Measurements from ENCODE around the gene PRR30. TPM values are rescaled to one million over a fixed set of nuclear protein-coding genes. Genes with fewer than 3 reads are reported as not detected.
"Not testable (repeated sequence)": the region's sequence is repeated elsewhere in the genome, so short reads cannot be mapped to it uniquely, and the experiment has no call there.

PRR30 gene
- total RNA-seq, 1 donor from 2014 or later: not detected

DNA sequence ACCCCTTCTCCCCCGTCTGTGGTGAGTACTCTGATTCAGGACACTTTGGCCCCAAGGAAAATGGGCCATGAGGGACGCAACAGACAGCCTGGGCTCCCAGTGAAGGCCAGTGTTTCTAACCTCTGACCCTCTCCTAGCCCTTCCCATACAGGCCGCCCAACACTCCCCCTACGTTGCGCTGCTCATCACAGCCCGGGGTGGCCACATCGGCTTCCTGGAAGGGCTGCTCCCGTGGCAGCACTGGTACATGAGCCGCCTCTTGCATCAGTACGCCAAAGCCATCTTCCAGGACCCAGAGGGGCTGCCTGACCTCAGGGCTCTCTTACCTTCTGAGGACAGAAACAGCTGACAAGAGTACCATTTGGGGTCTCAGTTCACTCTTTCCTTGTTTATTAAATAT lies 8.8 kb downstream of the PRR30 start:
- DNase-seq (ENCODE audit: low read depth in 2 of 2): no peak

DNA sequence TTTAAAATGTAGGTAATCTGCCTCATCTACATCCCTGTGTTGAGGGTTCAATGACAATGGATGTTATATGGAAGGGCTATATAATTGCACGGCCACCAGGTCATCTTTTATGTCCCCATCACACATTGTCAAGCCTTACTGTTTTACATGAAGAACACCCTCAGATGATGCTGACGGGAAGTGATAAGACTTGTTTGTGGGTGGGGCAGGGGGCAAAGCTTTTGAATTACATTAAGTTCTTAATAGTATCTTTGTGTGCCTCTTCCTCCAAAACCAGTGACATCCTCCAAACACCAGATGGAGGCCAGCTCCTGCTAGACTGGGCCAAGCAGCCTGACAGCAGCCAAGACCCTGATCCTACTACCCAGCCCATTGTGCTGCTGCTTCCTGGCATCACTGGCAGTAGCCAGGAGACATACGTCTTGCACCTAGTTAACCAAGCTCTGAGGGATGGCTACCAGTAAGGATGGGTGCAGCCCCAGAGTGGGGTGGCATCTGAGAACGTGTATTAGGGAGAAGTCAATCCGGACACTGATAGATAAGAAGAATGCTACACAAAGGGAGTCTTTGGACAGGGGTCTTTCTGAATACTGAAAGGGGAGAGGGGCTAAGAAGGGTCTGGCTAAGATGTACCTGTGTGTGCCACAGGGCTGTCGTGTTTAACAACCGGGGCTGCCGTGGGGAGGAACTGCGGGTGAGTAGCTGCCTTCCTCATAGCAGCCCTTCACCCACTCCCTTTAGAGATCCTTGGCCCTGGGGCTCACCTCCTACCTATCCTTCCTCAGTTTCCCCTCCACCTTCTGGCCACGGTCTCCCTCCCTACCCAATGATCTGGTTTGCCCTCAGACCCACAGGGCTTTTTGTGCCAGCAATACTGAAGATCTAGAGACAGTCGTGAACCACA lies 10.3 kb downstream of the PRR30 start:
- DNase-seq (ENCODE audit: low read depth in 2 of 2): no peak

DNA sequence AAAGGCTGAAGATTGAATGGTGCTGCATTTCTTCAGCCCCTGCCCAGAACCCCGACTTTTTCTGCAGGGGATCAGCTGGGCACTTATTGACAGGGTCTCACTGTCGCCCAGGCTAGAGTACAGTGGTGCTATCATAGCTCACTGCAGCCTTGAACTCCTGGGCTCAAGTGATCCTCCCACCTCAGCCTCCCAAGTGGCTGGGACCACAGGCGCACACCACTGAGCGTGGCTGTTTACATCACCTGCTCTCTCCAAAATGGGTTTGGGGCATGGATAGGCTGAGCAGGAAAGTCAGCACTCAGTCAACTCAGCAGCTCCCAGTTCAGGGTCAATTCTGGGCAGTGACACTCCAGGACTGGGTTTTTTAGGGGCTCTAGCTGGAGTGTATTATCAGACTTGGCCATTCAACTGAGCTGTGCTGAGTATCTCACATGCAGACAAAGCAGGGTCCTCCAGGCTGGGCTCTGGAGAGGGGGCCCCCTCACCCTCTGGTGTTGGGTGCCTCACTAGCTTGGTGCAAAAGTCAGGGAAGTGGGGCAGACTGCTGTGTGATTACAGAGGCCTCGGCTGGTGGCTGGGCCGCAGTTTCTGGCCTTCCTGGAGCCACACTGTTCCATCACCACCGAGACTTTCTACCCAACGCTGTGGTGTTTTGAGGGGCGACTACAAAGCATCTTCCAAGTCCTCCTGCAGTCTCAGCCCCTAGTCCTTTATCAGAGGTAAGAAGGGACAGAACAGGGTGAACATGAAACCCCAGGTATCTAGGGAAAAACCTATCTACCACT lies 11.1 kb downstream of the PRR30 start:
- DNase-seq (ENCODE audit: low read depth in 2 of 2): no peak

DNA sequence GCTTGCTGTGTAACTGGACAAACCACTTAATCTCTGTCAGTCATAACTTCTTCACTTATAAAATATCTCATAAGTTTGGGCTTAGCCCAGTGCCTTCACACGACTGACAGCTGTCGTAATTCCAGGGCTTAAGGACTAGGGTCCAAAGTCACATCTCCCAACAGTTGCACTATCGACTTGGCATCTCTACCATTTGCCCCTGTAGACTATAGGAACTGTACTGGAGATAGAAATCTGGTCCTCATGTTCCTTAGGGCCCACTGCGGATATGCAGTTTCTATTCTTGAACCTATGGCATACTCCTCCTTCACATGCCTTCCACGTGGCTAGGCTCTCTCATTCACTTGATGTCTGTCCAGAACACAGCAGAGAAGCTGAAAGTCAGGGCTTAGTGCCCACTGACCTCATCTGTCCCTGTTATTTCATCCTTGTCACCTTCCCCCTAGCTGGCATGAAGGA lies 12.9 kb downstream of the PRR30 start:
- no peak for DNase-seq (ENCODE audit: low read depth in 2 of 2)

DNA sequence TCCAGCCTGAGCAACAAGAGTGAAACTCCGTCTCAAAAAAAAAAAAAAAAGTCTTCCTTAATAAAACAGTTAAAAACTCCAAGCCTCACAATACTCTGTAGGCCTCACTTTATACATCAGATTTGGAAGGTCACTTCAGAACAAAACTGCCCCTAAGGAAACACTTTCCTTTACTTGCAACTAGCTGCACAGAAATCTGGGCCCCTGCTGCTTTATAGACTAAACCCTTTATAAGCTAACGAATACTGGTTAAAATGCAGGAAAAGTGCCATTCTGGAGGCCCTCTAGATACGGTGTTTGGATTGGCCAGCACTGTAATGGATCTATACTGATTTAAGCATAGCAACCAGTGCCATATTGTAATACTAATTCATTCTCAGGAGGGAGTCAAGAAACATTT lies 14.1 kb downstream of the PRR30 start:
- no peak for DNase-seq (ENCODE audit: low read depth in 2 of 2)

DNA sequence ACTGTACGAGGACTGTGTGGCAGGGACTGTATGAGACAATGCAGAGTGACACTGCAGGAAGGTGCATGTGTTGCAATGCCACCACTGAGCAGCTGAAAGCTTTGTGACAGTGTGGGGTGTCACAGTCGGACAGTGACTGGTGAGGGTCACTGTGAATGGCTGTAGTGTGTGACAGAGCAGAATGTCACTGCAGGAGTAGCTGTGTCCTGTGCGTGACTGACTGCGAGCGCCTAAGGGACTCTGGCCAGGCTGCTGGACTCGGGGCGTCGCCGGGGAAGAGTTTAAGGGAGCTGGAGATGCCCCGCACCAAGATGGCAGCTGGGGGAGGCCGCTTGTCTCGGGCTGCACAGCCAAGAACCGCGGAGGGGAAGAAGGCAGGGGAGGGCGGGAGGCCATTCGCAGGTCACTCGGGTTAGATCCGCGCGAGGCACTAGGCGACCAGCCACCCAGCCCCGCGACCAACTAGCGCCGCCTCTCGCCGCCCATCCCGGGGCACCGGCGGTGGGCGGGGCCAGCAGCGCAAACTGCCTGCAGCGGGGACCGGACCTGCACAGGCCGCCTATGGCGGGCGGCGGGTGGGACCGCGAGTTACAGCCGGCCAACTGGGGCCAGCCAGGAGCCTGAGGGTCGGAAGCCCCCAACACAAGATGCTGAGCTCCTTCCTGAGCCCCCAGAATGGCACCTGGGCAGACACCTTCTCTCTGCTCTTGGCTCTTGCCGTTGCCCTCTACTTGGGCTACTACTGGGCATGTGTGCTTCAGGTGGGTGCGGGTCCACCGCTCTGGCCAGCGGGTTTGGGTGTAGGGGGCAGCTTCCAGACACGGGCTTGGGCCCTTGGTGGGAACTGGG lies 15.7 kb downstream of the PRR30 start, which contains the start of gene ABHD1:
TSS of gene ABHD1 (plus strand) at position 514 of the 849 bp plus-strand sequence. CDS start at position 648, 134 bp downstream.
- peak in 1 of 2 donors; percentile 33 for DNase-seq (ENCODE audit: low read depth in 2 of 2)

DNA sequence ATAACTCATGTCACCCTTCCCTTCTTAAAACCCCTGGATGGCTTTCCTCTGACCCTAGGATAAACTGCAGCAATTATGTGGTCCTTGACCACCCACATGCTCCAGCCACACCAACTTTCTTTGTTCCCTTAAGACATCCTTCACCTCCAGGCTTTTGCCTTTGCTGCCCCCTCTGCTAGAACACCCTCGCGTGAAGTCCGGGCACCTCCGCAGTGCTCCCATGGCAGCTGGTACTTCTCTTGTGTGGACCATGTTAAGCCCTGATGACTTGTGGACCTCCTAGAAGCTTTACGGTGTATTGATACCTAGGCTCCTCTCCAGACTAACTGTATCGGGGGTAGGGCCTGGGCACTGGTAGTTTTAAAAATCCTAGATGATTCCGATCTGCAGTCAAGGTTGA lies 16.4 kb downstream of the PRR30 start:
- no peak for DNase-seq (ENCODE audit: low read depth in 2 of 2)

DNA sequence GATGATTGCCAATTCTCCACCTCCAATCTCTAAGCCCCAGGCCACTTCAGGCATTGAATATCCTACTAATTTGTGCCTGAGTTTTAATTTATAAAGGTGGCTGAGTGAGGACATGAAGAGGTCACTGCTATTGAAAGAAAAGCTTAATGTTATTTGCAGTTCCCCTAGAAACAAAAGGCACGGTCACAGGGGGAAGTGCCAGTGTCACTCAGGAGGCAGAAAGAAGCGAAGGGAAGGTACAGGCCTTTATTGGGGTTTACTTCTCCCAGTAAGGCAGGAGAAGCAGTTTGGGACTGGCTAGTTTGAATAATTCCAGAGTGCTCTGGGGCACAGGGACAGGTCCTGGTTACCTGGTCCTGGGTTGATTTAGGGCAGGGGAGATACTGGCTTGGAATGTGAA lies 17.3 kb downstream of the PRR30 start:
- DNase-seq (ENCODE audit: low read depth in 2 of 2): no peak

DNA sequence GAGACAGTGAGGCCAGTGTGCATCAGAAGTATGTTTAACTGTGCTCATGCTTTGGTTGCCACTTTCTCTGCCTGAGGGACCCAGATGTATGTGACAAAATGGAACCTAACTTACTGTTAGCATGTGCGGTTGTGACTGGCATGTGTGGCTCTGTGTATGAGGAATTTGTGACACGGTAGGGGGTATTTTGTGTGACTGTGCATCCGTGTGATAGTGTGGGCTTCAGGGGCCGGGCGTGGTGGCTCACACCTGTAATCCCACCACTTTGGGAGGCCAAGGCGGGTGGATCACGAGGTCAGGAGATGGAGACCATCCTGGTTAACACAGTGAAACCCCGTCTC lies 19.9 kb downstream of the PRR30 start:
- DNase-seq (ENCODE audit: low read depth in 2 of 2): not testable (repeated sequence)

DNA sequence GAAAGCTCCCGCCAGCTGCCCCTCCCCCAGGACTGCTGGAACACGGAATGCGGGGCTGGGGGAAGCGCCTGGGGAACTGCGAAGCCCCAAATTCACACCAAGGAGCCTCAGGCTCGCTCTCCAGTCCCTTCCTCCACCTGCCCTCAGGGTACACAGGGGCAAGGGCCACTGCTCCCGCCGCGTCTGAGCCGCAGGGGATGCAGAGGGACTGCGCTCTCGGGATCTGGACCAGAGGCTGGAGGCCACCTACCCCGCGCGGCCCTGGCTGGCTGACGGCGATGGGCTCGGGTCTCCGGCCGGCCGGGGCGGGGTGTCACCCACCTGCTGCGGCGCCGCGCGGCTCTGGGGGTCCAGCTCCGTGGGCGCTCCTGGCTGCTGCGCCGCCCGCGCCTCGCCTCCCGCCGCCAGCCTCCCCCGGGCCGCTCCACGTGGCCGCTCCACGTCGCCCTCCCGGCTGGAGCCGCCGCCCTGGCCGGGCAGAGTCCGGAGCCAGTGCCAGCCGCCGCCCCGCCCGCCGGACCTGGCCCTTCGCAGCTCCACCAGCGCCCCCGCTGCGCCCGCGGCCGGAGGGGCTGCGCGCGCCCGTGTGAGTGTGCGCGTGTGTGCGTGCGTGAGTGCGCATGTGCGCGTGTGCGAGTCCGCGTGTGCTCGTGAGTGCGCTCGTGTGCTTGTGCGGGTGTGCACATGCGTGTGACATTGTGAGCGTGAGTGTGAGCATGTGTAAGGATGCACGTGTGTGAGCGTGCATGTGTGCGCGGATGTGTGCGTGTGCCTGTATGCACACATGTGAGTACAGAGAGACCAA lies 20.5 kb downstream of the PRR30 start, which contains the start of gene CGREF1:
TSS of gene CGREF1 (minus strand) at position 604 of the 805 bp plus-strand sequence. CDS start 14,762 bp downstream, outside the sequence.
- peak in 1 of 2 donors; percentile 16 for DNase-seq (ENCODE audit: low read depth in 2 of 2)

DNA sequence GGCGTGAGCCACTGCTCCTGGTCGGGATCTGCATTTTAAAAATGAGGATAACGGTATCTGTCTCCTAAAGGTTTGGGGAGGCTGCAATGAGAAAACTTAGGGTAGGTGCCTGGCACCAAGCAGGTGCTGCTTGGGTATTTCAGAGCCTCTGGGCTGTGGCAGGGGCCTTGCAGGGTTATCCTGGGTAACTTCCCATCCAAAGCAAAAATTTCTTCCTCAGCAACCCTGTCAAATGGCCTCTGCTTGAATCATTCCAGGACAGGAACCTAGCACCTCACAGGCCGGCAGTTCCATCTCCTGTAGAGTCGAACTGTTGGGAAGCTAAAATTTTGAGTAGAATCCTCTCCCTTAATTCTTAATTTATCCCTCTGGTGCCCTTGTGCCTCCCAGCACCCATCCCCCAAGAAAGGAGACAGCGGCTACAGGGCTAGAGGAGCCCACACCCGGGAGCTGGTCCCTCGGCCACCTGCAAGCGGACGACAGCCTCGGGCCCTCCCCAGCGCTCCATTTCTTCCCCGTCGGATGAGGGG lies 21.1 kb downstream of the PRR30 start:
- no peak for DNase-seq (ENCODE audit: low read depth in 2 of 2)

DNA sequence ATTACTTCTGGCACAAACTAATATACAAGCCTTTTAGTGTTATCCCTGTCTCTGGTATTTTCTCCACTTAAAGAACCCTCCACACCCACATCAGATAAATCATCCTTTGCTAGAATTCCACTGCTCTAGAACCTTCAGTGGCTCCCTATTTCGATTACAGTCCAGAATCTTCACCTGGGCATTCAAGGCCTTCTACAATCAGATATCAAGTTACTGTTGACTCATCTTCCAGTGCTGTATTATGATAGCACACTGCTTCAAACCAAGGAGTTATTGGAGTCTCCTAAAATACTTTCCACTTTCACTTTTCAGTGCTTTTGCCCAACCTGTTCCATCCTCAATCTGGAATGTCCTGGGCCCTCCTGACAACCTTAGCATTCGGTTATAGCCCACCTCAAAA lies 23.7 kb downstream of the PRR30 start:
- DNase-seq (ENCODE audit: low read depth in 2 of 2): no peak

DNA sequence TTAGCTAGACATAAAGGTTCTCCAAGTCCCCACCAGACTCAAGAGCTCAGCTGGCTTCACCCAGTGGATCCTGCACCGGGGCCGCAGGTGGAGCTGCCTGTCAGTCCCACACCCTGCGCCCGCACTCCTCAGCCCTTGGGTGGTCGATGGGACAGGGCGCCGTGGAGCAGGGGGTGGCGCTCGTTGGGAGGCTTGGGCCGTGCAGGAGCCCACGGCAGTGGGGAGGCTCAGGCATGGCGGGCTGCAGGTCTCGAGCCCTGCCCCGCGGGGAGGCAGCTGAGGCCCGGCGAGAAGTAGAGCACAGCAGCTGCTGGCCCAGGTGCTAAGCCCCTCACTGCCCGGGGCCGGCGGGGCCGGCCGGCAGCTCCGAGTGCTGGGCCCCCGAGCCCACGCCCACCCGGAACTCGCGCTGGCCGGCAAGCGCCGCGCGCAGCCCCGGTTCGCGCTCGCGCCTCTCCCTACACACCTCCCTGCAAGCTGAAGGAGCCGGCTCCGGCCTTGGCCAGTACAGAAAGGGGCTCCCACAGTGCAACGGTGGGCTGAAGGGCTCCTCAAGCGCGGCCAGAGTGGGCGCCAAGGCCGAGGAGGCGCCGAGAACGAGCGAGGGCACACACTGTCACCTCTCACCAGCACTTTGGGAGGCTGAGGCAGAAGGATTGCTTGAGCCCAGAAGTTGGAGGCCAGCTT lies 27.7 kb downstream of the PRR30 start:
- DNase-seq (ENCODE audit: low read depth in 2 of 2): not testable (repeated sequence)

DNA sequence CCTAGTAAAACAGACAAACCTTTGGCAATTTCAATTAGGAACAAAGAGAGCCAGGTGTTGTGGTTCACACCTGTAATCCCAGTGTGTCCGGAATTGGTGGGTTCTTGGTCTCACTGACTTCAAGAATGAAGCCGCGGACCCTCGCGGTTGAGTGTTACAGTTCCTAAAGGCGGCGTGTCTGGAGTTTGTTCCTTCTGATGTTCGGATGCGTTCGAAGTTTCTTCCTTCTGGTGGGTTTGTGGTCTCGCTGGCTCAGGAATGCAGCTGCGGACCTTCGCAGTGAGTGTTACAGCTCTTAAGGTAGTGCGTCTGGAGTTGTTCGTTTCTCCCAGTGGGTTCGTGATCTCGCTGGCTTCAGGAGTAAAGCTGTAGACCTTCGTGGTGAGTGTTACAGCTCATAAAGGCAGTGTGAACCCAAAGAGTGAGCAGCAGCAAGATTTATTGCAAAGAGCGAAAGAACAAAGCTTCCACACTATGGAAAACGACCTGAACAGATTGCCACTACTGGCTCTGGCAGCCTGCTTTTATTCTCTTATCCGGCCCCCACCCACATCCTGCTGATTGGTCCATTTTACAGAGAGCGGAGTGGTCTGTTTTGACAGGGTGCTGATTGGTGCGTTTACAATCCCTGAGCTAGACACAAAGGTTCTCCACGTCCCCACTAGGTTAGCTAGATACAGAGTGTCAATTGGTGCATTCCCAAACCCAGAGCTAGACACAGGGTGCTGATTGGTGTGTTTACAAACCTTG lies 28.4 kb downstream of the PRR30 start:
- not testable (repeated sequence) for DNase-seq (ENCODE audit: low read depth in 2 of 2)

DNA sequence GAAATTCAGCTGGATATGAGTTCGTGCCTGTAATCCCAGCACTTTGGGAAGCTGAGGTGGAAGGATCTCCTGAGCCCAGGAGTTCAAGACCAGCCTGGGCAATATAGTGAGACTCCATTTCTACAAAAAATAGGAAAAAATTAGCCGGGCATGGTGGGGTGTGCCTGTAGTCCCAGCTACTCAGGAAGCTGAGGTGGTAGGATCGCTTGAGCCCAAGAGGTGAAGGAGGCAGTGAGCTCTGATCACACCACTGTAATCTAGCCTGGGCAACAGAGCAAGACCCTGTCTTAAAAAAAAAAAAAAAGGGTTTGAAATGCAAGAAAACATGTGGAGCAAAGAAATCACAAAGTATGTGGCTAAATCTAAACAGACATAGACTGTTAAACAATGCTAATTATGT lies 30.1 kb downstream of the PRR30 start:
- no peak for DNase-seq (ENCODE audit: low read depth in 2 of 2)

DNA sequence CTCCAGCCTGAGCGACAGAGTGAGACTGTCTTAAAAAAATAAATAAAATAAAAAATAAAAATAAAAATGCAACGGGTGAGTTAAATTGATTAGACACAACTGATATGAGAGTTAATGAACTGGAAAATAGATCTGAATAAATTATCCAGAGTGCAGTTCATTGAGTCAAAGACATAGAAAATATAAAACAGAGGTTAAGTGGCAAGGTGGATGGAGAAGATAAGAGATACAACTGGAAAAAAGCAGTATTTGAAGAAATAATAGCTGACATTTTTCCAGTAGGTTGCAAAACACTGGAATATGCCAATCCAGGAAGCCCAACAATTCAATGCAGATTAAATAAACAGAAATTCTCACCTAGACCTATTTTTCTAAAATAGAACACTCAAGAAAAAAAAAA lies 31.0 kb downstream of the PRR30 start:
- DNase-seq (ENCODE audit: low read depth in 2 of 2): no peak

DNA sequence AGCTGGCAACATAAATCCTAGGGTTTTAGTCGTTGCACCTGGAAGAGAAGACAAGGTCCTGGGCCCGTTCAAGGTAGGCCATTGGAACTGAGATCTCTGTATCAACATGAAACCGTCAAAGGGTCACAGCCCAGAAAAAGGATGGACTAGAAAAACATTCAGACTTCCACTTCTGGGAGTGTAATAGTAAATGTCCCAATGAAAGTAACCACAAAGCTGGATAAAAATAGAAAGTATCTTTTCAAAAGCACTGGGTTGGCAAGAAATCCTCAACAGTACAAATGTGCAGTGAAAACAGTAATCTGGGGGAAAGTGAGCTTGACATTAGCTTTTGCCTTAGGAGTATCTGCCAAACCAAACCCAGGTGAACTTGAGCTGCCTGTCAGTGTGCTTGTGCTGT lies 33.2 kb downstream of the PRR30 start:
- no peak for DNase-seq (ENCODE audit: low read depth in 2 of 2)

DNA sequence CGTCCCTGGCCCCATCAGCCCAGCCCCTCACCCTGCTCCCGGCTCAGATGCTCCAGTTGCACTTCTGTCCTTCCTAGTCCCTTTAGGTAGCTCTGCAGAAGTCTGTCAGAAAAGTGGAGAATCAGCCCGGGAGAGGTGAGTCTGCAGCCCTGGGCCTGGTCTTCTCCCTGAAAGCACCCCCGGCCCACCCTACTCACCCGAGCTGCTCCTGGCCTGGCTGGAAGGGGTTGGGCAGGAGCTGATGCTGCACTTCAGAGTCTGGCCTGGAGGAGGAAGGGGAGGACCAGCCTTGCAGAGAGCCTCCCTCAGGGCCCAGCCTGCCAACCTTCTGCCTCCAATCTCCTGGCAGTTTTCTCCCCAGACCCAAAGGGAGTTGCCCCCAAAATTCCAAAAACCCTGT lies 36.9 kb downstream of the PRR30 start:
- DNase-seq (ENCODE audit: low read depth in 2 of 2): no peak

DNA sequence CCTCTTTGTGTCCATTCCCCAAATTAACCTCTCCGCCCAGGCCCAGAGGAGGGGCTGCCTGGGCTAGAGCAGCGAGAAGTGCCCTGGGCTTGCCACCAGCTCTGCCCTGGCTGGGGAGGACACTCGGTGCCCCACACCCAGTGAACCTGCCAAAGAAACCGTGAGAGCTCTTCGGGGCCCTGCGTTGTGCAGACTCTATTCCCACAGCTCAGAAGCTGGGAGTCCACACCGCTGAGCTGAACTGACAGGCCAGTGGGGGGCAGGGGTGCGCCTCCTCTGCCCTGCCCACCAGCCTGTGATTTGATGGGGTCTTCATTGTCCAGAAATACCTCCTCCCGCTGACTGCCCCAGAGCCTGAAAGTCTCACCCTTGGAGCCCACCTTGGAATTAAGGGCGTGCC lies 39.2 kb downstream of the PRR30 start:
- DNase-seq (ENCODE audit: low read depth in 2 of 2): no peak
